SK-N-DZ (cell line): Measurements from ENCODE around the gene NKAIN2.
"Not testable (repeated sequence)": the region's sequence is repeated elsewhere in the genome, so short reads cannot be mapped to it uniquely, and the experiment has no call there.

Experiments
- DNase-seq: peaks from one replicate; pipeline ENCODE4 v3.0.0-alpha.2; 2015; ENCODE audit warnings: low spot score

The NKAIN2 gene

GRCh38 chr6:124200661-124201060, 397.0 kb downstream of the NKAIN2 start:
- no peak for DNase-seq

DNA sequence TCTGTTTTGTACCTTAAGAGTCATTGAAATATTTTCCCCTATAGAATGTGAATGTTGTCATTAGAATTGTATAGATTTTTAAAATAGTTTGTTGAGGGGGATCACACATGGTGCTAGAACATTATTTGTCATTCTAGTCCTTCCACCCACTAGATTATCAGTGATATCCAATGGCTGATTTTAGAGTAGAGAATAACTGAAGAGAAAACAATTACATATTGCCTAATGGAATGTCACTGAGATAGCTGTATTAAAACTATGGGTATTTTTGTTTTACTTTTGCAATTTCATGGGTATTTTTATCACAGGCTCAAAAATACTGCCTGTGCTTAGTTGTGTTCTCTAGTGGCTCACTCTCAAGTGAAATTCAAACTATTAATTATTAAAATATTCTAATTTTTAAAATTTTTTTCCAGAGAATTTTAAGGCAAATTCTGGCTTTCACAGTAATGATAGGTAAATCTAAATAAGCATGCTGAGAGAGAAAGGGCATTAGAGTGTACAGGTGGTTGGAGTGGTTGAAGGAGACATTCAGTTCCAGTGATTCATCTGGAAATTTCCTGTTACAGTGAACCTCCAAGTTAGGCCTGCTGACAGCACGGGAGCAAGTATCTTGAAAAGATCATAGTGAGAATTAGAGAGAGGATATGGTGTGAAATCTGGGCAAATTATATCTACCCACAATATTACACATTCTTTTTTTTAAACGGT, 399.6 kb downstream of the NKAIN2 start:
- DNase-seq = no peak

DNA sequence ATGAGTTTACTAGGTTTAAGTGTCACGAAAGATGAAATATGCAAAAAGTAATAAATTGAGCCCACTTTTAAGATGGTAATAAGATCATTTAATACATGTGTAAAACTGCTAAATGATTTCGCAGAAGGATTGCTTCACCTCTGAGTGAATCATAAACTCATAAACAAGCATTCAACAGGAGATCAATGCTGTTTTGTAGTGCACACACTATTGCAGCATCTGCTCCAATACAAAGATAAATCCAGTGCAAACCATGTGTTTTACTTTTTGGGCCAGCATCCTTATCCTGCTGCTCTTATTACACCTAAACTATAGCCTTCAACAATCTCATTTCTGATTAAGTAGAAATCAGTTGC, 400.1 kb downstream of the NKAIN2 start:
- DNase-seq = no peak

DNA sequence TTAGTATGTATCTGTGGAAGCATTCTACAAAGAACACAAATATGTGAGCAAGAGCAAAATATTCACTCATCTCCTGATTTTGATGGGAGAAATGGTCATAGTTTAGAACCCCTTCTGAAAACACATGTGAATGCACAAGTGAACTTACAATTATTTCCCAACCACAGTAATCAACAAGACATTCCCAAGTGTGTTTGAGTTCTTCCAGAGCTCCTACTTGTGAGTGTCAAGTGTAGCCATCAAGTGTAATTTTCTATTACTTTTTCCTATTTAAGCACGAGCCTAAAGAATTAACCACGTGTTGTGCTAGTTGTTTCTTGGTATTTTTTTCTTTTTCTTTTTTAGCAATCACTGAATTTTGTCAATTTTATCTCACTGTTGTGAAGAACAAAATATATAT, 402.3 kb downstream of the NKAIN2 start:
- no peak for DNase-seq

GRCh38 chr6:124223611-124224345, 420.1 kb downstream of the NKAIN2 start:
- DNase-seq = no peak

DNA sequence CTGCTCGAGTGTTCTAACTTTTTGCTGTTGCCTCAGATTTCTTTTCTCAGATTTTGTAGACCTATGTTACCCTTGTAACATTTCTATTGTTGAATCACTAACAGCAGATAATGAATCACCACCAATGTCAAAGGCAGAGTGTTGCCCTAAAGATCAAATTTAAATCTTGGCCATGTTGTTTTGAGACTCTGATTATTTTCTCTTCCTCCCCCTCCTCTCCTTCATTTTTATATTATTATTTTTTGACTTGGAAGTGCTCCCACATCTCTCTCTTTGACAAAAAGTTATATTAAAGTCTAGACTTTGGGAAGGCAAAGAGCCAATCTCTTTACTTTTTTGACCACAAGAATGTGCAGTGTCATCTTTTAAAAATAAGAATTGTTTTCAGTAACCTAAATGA, 422.7 kb downstream of the NKAIN2 start:
- DNase-seq = no peak

- DNase-seq = no peak
These were observed 429.6 kb downstream of the NKAIN2 start for GRCh38 chr6:124233221-124233620.

GRCh38 chr6:124234801-124235200, 431.1 kb downstream of the NKAIN2 start:
- no peak for DNase-seq

- DNase-seq = no peak
These were observed 434.2 kb downstream of the NKAIN2 start for GRCh38 chr6:124237911-124238310.

DNA sequence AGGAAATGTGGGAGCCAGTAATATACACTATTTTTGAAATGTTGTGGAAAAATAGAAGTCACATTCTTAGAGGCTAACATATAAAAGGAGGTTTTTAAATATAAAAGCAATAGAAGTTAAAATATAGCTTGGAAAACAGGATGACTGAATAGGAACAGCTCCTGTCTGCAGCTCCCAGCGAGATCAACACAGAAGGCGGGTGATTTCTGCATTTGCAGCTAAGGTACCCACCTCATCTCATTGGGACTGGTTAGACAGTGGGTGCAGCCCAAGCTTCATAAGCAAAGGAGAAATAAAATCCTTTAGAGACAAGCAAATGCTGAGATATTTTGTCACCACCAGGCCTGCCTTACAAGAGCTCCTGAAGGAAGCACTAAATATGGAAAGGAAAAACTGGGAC, 434.7 kb downstream of the NKAIN2 start:
- not testable (repeated sequence) for DNase-seq

GRCh38 chr6:124254941-124255685, 451.4 kb downstream of the NKAIN2 start:
- no peak for DNase-seq

DNA sequence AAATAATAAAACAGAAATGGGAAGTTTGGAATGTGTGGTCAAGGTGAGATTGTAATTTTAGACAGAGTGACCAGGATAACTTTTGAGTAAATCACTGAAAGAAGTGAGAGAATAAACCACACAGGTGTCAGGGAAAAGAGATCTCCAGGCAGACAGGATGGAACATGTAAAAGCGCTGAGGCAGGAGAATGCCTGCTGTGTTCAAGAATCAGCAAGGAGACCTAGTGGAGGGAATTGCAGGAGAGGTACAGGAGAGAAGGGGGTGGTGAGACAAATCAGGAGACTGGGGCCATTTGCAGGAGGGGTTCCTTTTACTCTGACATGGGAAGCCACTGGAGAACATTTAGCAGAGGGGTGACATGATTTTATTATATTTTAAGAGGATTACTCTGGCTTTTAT, 456.7 kb downstream of the NKAIN2 start:
- no peak for DNase-seq

DNA sequence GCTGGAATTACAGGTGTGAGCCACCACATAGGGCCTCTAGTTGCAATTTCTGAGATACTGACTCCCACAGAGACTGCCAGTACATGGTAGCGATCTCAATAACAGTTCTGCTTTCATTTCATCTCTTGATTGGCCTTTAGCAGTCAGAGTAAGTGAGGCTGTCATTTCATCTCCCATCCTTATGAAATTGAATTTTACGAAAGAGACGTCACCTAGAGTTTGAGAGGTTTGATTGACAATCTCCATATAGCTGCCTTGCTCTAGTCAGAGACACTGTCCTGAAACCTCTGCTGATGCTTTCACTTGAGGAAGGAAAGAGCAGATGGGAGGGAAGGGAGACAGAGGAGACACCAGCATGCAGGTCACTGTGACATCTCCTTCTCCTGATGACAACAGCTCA, 466.1 kb downstream of the NKAIN2 start:
- DNase-seq = no peak

GRCh38 chr6:124273701-124274100, 470.0 kb downstream of the NKAIN2 start:
- no peak for DNase-seq

GRCh38 chr6:124282541-124282940, 478.9 kb downstream of the NKAIN2 start:
- no peak for DNase-seq

DNA sequence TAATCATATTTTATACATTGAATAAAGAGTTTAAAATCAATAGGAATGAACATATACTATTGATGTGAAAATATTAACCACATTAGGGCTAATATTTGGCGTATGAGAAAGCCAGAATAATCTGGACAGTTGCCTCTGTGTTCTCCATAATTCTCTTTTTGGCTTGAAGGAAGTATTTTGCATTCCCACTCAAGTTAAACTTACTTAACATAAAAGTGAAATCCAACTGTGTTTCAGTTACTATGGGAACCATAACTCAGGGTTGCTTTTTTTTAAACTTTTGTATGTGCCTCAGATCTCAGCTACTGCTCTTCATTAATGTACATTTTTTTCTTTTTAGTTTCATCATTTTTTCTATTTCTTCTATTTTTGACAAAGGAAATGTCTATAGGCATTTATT, 479.8 kb downstream of the NKAIN2 start:
- no peak for DNase-seq

GRCh38 chr6:124285146-124285545, 481.5 kb downstream of the NKAIN2 start:
- DNase-seq = no peak

- no peak for DNase-seq
These were observed 491.0 kb downstream of the NKAIN2 start for GRCh38 chr6:124294574-124295200.

- DNase-seq = no peak
These were observed 493.8 kb downstream of the NKAIN2 start for GRCh38 chr6:124297507-124297906.

DNA sequence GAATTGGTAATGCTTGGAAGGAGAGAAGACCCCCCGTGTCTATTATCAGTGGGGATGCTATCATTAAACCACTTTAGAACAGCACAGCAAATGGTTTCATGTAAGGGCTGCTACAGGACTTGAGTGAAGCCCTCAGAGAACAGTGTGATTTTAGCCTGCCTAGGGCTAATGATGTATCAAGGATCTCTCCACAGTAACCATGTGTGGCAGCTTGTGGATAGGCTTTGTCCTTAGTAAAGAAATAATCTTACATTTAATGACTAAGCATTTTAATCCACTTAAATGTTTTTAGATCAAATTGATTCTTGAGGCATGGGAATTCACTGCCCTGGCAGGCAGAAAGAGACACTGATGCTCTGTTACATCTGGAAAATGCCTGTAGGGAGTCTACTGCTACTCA, 495.1 kb downstream of the NKAIN2 start:
- DNase-seq = no peak

DNA sequence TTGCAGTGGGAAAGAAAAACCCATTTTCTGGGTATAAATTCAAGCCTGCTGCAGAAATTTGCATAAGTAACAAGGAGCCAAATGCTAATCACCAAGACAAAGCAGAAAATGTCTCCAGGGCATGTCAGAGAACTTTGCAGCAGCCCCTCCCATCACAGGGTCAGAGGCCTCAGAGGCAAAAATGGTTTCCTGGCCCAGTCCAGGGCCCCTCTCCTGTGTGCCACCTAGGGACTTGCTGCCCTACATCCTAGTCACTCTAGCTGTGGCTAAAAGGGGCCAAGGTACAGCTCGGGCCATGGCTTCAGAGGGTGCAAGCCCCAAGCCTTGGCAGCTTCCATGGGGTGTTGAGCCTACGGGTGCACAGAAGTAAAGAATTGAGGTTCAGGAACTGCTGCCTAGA, 497.2 kb downstream of the NKAIN2 start:
- DNase-seq = not testable (repeated sequence)

DNA sequence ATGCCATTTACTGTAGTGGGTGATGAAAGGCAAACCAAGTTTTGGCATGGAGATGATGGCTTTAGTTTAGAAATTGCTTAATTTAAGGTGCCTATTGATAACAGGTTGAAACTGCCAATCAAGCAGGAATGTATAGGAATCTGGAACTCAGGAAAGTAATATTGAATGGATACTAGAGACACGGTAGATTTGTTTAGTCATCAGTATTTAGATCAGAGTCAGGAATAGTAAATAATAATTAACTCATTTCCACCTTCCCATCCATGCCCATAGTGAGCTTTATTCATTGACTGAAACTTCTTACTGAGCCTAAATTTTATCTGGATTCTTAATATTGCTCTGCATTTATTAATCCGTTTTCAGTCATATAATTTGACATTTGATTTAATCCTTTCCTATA, 500.3 kb downstream of the NKAIN2 start:
- no peak for DNase-seq
